Measurements from ENCODE around the gene CEMIP. TPM values are rescaled to one million over a fixed set of nuclear protein-coding genes. Genes with fewer than 3 reads are reported as not detected.

Gene CEMIP
- total RNA-seq, 4 donors from 2014 or later, result 0.21 to 1.4 (median 1.2) TPM; not detected in 1

DNA sequence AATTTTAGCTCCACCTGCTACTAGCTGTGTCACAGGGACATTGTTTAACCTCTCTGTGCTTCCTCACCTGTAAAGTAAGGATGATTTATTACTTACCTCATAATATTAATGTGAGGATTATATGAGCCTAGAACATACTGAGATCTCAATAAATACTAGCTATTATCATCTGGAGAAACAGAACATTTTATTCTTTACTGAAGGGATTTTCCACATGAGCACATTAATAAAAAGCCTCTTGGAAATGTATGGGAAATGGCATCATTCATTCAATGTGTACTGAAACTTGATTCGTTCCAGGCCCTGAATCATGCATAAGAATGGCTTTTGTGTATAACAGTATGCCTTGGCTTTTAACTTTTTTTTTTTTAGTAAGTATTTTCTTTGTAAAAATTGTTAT lies 11.0 kb upstream of the CEMIP start:
- H3K4me3 ChIP-seq, result no peak overlapping the region
- no peaks in the 10 kb centered on the region for H3K36me3 ChIP-seq
- TF ChIP-seq EP300 (IDR thresholded peaks at IDR 0.05) (no peak), POLR2A (IDR thresholded peaks at IDR 0.05) (no peak)
- TF ChIP-seq, protein P1, sequence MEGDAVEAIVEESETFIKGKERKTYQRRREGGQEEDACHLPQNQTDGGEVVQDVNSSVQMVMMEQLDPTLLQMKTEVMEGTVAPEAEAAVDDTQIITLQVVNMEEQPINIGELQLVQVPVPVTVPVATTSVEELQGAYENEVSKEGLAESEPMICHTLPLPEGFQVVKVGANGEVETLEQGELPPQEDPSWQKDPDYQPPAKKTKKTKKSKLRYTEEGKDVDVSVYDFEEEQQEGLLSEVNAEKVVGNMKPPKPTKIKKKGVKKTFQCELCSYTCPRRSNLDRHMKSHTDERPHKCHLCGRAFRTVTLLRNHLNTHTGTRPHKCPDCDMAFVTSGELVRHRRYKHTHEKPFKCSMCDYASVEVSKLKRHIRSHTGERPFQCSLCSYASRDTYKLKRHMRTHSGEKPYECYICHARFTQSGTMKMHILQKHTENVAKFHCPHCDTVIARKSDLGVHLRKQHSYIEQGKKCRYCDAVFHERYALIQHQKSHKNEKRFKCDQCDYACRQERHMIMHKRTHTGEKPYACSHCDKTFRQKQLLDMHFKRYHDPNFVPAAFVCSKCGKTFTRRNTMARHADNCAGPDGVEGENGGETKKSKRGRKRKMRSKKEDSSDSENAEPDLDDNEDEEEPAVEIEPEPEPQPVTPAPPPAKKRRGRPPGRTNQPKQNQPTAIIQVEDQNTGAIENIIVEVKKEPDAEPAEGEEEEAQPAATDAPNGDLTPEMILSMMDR (IDR thresholded peaks at IDR 0.05), result no peak
- no peak overlapping the region for H3K27ac ChIP-seq
- 51 to 53% methylated on average over 1 of the region's 1 CpG for WGBS, 2 donors
- H3K27me3 ChIP-seq, result no peaks in the 10 kb centered on the region
- no peaks in the 10 kb centered on the region for H3K4me1 ChIP-seq
- H3K9me3 ChIP-seq, result no peaks in the 10 kb centered on the region
- DNase-seq (ENCODE audit: low spot score in 2 of 2), result no peak

DNA sequence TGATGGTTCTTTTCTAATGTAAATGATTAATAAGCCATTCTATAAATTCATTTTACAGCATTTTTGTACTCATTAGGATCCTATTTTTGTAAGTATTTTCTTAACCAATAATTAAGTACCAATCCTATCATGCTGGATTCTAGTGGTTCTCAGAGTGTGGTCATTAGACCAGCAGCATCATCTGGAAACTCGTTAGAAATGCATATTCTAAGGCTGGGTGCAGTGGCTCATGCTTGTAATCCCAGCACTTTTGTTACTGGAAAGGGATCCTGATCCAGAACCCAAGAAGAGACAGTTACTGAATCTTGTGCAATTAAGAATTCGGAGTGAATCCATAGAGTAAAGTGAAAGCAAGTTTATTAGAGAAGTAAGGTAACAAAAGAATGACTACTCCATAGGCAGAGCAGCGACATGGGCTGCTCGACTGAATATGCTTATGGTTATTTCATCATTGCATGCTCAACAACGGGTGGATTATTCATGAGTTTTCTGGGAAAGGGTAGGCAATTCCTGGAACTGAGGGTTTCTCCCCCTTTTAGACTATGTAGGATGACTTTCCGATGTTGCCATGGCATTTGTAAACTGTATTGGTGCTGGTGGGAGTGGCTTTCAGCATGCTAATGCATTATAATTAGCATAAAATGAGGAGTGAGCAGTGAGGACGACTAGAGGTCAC lies 9.9 kb upstream of the CEMIP start:
- TF ChIP-seq, protein P1 (IDR thresholded peaks at IDR 0.05), result no peak
- TF ChIP-seq POLR2A (IDR thresholded peaks at IDR 0.05), result no peak
- no peak for TF ChIP-seq EP300 (IDR thresholded peaks at IDR 0.05)
- Histone ChIP-seq H3K4me3 (no peak overlapping the region), H3K27ac (no peak overlapping the region), H3K9me3 (no peaks in the 10 kb centered on the region), H3K36me3 (no peaks in the 10 kb centered on the region), H3K27me3 (no peaks in the 10 kb centered on the region), H3K4me1 (no peaks in the 10 kb centered on the region)
- DNase-seq (ENCODE audit: low spot score in 2 of 2), result no peak
- 83 to 89% methylated on average over 7 of the region's 7 CpGs for WGBS, 2 donors

DNA sequence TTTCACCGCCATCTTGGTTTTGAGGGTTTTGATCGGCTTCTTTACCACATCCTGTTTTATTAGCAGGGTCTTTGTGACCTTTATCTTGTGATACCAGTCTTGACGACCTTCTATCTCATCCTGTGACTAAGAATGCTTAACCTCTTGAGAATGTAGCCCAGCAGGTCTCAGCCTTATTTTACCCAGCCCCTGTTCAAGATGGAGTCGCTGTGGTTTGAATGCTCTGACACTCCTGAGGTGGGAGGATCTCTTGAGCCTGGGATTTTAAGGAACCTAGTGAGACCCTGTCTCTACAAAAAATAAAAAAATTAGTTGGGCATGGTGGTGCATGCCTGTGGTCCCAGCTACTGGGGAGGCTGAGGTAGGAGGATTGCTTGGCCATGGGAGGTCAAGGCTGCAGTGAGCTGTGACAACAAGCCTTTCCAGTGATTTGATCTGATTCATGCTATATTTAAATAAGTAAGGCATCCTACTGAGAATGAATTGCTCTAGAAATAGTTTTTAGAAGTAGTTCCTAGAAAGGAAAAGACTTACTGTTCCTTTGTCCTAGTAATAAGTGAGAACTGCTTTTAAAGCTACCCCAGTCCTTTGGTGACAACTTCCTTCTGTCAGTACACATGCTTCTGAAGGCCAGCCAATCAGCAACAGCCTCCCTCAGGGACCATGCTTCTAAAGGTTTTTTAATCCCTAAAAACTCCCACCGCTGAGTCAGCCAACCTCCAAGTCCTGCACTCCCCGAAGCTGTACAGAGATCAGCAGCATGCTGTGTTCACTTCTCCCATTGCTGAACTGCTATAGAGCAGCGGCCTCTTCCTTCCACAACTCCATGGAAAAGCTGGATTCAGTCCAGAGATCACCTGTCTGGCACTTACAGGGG lies 9.1 kb upstream of the CEMIP start:
- WGBS, 2 donors, result 83 to 84% methylated on average over 7 of the region's 7 CpGs

DNA sequence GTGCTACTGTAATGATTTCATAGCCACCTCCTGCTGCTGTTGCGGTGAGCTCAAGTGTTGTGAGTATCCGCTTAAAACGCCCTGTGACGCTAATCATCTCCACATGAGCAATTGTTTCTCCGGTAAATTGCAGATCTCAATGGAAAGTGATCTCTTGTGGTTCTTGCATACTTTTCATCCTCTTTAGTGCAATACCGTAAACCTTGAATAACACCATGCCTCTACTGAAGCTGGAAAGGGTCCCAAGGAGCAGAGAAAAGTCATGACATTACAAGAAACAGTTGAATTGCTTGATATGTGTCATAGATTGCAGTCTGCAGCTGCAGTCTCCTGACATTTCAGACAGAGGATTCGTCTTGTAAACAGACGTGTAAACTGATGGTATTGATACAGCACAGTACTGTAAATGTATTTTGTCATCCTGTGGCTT lies 6.0 kb upstream of the CEMIP start:
- DNase-seq (ENCODE audit: low spot score in 2 of 2), result no peak
- TF ChIP-seq EP300 (IDR thresholded peaks at IDR 0.05), result no peak
- no peak for TF ChIP-seq POLR2A (IDR thresholded peaks at IDR 0.05)
- TF ChIP-seq, protein P1 (IDR thresholded peaks at IDR 0.05), result no peak
- Histone ChIP-seq H3K4me1 (peaks cover 0 to 11% (median 4%) of the 10 kb centered on the region in 4 donors), H3K27me3 (peaks cover 0 to 7% of the 10 kb centered on the region in 2 donors), H3K27ac (no peak overlapping the region), H3K4me3 (no peak overlapping the region), H3K36me3 (no peaks in the 10 kb centered on the region), H3K9me3 (no peaks in the 10 kb centered on the region)
- 50 to 54% methylated on average over 8 of the region's 8 CpGs for WGBS, 2 donors

More for the DNA sequence above, 9.1 kb upstream of the CEMIP start:
- Histone ChIP-seq H3K4me1 (no peaks in the 10 kb centered on the region), H3K9me3 (no peaks in the 10 kb centered on the region), H3K36me3 (no peaks in the 10 kb centered on the region), H3K27me3 (no peaks in the 10 kb centered on the region), H3K27ac (no peak overlapping the region), H3K4me3 (no peak overlapping the region)
- DNase-seq (ENCODE audit: low spot score in 2 of 2), result no peak
- no peak for TF ChIP-seq POLR2A (IDR thresholded peaks at IDR 0.05)
- no peak for TF ChIP-seq EP300 (IDR thresholded peaks at IDR 0.05)
- TF ChIP-seq, protein P1 (IDR thresholded peaks at IDR 0.05), result no peak
